SJSA1 (cell line): Measurements from ENCODE around the gene PYDC1. TPM values are rescaled to one million over a fixed set of nuclear protein-coding genes. Genes with fewer than 3 reads are reported as not detected.

Source experiments
- total RNA-seq: library from RNA; depleted of rRNA; stranded (reverse); fragments of >200 nt; shearing (Covaris generic); gene quantifications from 2 replicates; pipeline ENCODE4 v1.2.3, GENCODE V29; 2014; rRNA removed

Gene PYDC1
- total RNA-seq, 1 experiment from 2014 or later: not detected

Other genes starting within 250 kb of the PYDC1 start
- gene HSD3B7, start 231.9 kb downstream of the PYDC1 start, total RNA-seq: 4.1 and 7.8 TPM in 2 replicates
- gene STX1B, start 206.5 kb downstream of the PYDC1 start, total RNA-seq: 0.05 and 0.06 TPM in 2 replicates
- gene STX4, start 183.6 kb downstream of the PYDC1 start, total RNA-seq: 5.2 and 11.8 TPM in 2 replicates
- 13.2 and 16.0 TPM in 2 replicates for gene ZNF668, start 142.9 kb downstream of the PYDC1 start, total RNA-seq
- gene ZNF646, start 142.7 kb downstream of the PYDC1 start, total RNA-seq: 6.7 and 13.3 TPM in 2 replicates
- gene PRSS53, start 128.2 kb downstream of the PYDC1 start, total RNA-seq: 1.9 and 2.6 TPM in 2 replicates
- 119 and 140 TPM in 2 replicates for gene VKORC1, start 122.3 kb downstream of the PYDC1 start, total RNA-seq
- 19.1 and 20.8 TPM in 2 replicates for gene BCKDK, start 108.7 kb downstream of the PYDC1 start, total RNA-seq
- 32.3 and 45.2 TPM in 2 replicates for gene KAT8, start 99.5 kb downstream of the PYDC1 start, total RNA-seq
- not detected in 2 replicates for gene PRSS8, start 81.4 kb downstream of the PYDC1 start, total RNA-seq
- 0.18 and 0.38 TPM in 2 replicates for gene PRSS36, start 67.1 kb downstream of the PYDC1 start, total RNA-seq
- gene FUS, start 37.0 kb downstream of the PYDC1 start, total RNA-seq: 32.0 and 37.5 TPM in 2 replicates
- 15.4 and 21.6 TPM in 2 replicates for gene PYCARD, start 14.4 kb downstream of the PYDC1 start, total RNA-seq
- not detected in 2 replicates for gene TRIM72, start 3.0 kb downstream of the PYDC1 start, total RNA-seq
- gene ITGAM, start 42.8 kb upstream of the PYDC1 start, total RNA-seq: 0.05 TPM in 1 of 2 replicates, not detected in the other
- 0.09 TPM in 1 of 2 replicates, not detected in the other for gene ITGAX, start 138.0 kb upstream of the PYDC1 start, total RNA-seq
- gene ITGAD, start 176.2 kb upstream of the PYDC1 start, total RNA-seq: not detected in 2 replicates
- gene COX6A2, start 211.2 kb upstream of the PYDC1 start, total RNA-seq: not detected in 2 replicates
- gene ZNF843, start 225.7 kb upstream of the PYDC1 start, total RNA-seq: 0.32 TPM in 1 of 2 replicates, not detected in the other
- gene ARMC5, start 242.4 kb upstream of the PYDC1 start, total RNA-seq: 9.8 and 11.6 TPM in 2 replicates